GM12892 (cell line): ENCODE data around the gene GH2.
"Not testable (repeated sequence)": the region's sequence is repeated elsewhere in the genome, so short reads cannot be mapped to it uniquely, and the experiment has no call there.

Experiments used
- POLR2A ChIP-seq: IDR thresholded peaks from 2 replicates; pipeline ENCODE4 v1.6.1; 2011; ENCODE audit warnings: low read depth, low read length, control low read depth
- POLR2AphosphoS5 ChIP-seq: IDR thresholded peaks from 2 replicates; pipeline ENCODE4 v1.6.1; 2011; ENCODE audit warnings: low read depth, low read length, control low read depth
- TAF1 ChIP-seq: IDR thresholded peaks from 2 replicates; pipeline ENCODE4 v1.6.1; 2011; ENCODE audit warnings: low read depth, mild to moderate bottlenecking, control low read depth, low read length, borderline replicate concordance

- TF ChIP-seq POLR2A, POLR2AphosphoS5, TAF1: not testable (repeated sequence)
Observed at GRCh38 chr17:63922402-63922801, 40.7 kb upstream of the GH2 start.
